ENCODE data around the gene SQOR.

DNA sequence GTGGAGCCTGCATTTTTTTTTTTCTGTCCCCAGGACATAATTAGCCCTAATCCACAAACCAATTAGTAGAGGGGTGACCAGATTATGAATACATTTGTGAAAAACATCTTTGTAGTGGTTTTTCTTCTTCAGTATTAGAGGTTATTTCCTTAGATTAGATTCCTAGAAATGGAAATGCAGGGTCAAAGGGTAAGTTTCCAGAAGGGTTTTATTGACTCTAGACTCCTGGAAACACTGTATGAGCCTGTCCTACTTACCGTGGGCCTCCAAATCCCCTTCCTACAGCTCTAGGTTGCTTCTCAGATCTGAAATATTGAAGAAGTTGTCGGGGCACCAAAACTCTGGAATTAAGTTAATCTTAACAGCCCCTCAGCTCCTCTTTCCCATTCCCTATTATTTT lies 22.4 kb downstream of the SQOR start:
- TF ChIP-seq, protein P1, sequence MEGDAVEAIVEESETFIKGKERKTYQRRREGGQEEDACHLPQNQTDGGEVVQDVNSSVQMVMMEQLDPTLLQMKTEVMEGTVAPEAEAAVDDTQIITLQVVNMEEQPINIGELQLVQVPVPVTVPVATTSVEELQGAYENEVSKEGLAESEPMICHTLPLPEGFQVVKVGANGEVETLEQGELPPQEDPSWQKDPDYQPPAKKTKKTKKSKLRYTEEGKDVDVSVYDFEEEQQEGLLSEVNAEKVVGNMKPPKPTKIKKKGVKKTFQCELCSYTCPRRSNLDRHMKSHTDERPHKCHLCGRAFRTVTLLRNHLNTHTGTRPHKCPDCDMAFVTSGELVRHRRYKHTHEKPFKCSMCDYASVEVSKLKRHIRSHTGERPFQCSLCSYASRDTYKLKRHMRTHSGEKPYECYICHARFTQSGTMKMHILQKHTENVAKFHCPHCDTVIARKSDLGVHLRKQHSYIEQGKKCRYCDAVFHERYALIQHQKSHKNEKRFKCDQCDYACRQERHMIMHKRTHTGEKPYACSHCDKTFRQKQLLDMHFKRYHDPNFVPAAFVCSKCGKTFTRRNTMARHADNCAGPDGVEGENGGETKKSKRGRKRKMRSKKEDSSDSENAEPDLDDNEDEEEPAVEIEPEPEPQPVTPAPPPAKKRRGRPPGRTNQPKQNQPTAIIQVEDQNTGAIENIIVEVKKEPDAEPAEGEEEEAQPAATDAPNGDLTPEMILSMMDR (IDR thresholded peaks at IDR 0.05), result no peak
- no peak for TF ChIP-seq POLR2A (IDR thresholded peaks at IDR 0.05)

All from testis (tissue), 2 donors.